GM23338 (cell line): ENCODE data around the gene IGF1R. TPM values are rescaled to one million over a fixed set of nuclear protein-coding genes. Genes with fewer than 3 reads are reported as not detected.

ENCODE experiments used
- ATAC-seq: fragments of 200-7000 bp; cut with Tn5 transposase; 3 replicates; pipeline ENCODE4 v1.9.1; 2020
- DNase-seq: peaks from one replicate; pipeline ENCODE4 v3.0.0-alpha.2; 2015; ENCODE audit warnings: low spot score
- H2AFZ ChIP-seq: fragments of 200-600 bp; sonication (generic); 2 replicates; pipeline ENCODE4 v1.8.0; 2016; ENCODE audit warnings: antibody characterized with exemption, mild to moderate bottlenecking, moderate library complexity
- H3F3A ChIP-seq: fragments of 200-600 bp; sonication (generic); replicated peaks from 2 replicates; pipeline ENCODE4 v1.8.0; 2017; ENCODE audit warnings: antibody characterized with exemption, mixed run types, low read depth
- H3K27ac ChIP-seq: fragments of 200-600 bp; sonication (generic); 2 replicates; pipeline ENCODE4 v1.6.1; 2016; ENCODE audit warnings: low read depth
- H3K27me3 ChIP-seq: fragments of 200-600 bp; sonication (generic); 2 replicates; pipeline ENCODE4 v1.8.0; 2016; ENCODE audit warnings: mild to moderate bottlenecking, mixed run types, moderate library complexity; ENCODE audit not compliant: insufficient read depth
- H3K36me3 ChIP-seq: fragments of 200-600 bp; sonication (generic); 2 replicates; pipeline ENCODE4 v1.8.0; 2016; ENCODE audit warnings: mild to moderate bottlenecking; ENCODE audit not compliant: insufficient read depth
- H3K4me1 ChIP-seq: fragments of 200-600 bp; sonication (generic); 2 replicates; pipeline ENCODE4 v1.8.0; 2016; ENCODE audit warnings: mild to moderate bottlenecking, moderate library complexity; ENCODE audit not compliant: insufficient read depth
- H3K4me2 ChIP-seq: fragments of 200-600 bp; sonication (generic); 2 replicates; pipeline ENCODE4 v1.7.1; 2017; ENCODE audit warnings: mixed run types
- H3K4me3 ChIP-seq: fragments of 200-600 bp; sonication (generic); 2 replicates; pipeline ENCODE4 v1.6.1; 2016; ENCODE audit warnings: mixed run types
- H3K79me2 ChIP-seq: fragments of 200-600 bp; sonication (generic); replicated peaks from 2 replicates; pipeline ENCODE4 v1.8.0; 2017; ENCODE audit warnings: mild to moderate bottlenecking; ENCODE audit not compliant: insufficient read depth
- H3K9me2 ChIP-seq: fragments of 200-600 bp; sonication (generic); 2 replicates; pipeline ENCODE4 v1.8.0; 2017; ENCODE audit not compliant: insufficient read depth
- H4K20me1 ChIP-seq: fragments of 200-600 bp; sonication (generic); replicated peaks from 2 replicates; pipeline ENCODE4 v1.8.0; 2017; ENCODE audit warnings: mild to moderate bottlenecking; ENCODE audit not compliant: insufficient read depth
- H3K27ac Mint-ChIP-seq: 2 replicates; pipeline ENCODE4 v1.8.0; 2020; ENCODE audit warnings: inconsistent platforms, mild to moderate bottlenecking, moderate library complexity, mixed read lengths
- H3K27me3 Mint-ChIP-seq: 3 replicates; pipeline ENCODE4 v1.8.0; 2022; ENCODE audit warnings: low read depth, mild to moderate bottlenecking, moderate library complexity, mixed read lengths, inconsistent platforms; ENCODE audit not compliant: insufficient read depth, poor library complexity
- H3K36me3 Mint-ChIP-seq: 3 replicates; pipeline ENCODE4 v1.8.0; 2021; ENCODE audit warnings: low read depth, mild to moderate bottlenecking, inconsistent platforms, moderate library complexity, mixed read lengths
- H3K4me1 Mint-ChIP-seq: 3 replicates; pipeline ENCODE4 v1.8.0; 2020; ENCODE audit warnings: mild to moderate bottlenecking, inconsistent platforms, mixed read lengths
- H3K4me3 Mint-ChIP-seq: 3 replicates; pipeline ENCODE4 v1.8.0; 2021; ENCODE audit warnings: moderate library complexity, mild to moderate bottlenecking, inconsistent platforms, mixed read lengths
- H3K9me3 Mint-ChIP-seq: 3 replicates; pipeline ENCODE4 v1.8.0; 2020; ENCODE audit warnings: moderate library complexity, mild to moderate bottlenecking, inconsistent platforms, mixed read lengths
- CREB1 ChIP-seq: fragments of 250-450 bp; sonication (Bioruptor Pico); IDR thresholded peaks from 2 replicates; pipeline ENCODE4 v1.5.0; 2020; ENCODE audit warnings: low read depth, mild to moderate bottlenecking, moderate library complexity
- EZH2 ChIP-seq: fragments of 200-600 bp; sonication (generic); IDR thresholded peaks from one replicate; pipeline ENCODE4 v1.8.0; 2017; ENCODE audit warnings: antibody characterized with exemption, mild to moderate bottlenecking, low read depth; ENCODE audit not compliant: unreplicated experiment
- EZH2phosphoT487 ChIP-seq: fragments of 200-600 bp; sonication (generic); IDR thresholded peaks from one replicate; pipeline ENCODE4 v1.8.1; 2018; ENCODE audit warnings: antibody characterized with exemption; ENCODE audit not compliant: unreplicated experiment
- NANOG ChIP-seq: IDR thresholded peaks from 2 replicates; pipeline ENCODE4 v1.6.1; 2016; ENCODE audit warnings: antibody characterized with exemption, borderline replicate concordance
- POLR2AphosphoS5 ChIP-seq: IDR thresholded peaks from 2 replicates; pipeline ENCODE4 v1.6.1; 2016; ENCODE audit warnings: antibody characterized with exemption, low read depth
- STAT1 ChIP-seq: IDR thresholded peaks from one replicate; pipeline ENCODE4 v1.6.1; 2016; ENCODE audit warnings: antibody characterized with exemption; ENCODE audit not compliant: unreplicated experiment
- ZNF114 ChIP-seq: fragments of 250-450 bp; sonication (Bioruptor Pico); IDR thresholded peaks from 2 replicates; pipeline ENCODE4 v1.5.0; 2020; ENCODE audit warnings: mild to moderate bottlenecking, moderate library complexity
- ZNF331 ChIP-seq: fragments of 250-450 bp; sonication (Bioruptor Pico); IDR thresholded peaks from 2 replicates; pipeline ENCODE4 v1.5.0; 2020; ENCODE audit warnings: low read depth, mild to moderate bottlenecking, moderate library complexity
- polyA plus RNA-seq: library from polyadenylated mRNA; unstranded; fragments of >200 nt; fragmentation: Nextera tagmentation; extraction: Ambion mirVana; gene quantifications from 2 replicates; pipeline ENCODE4 v1.2.1, GENCODE V29; 2016
- total RNA-seq: library from RNA; depleted of rRNA; stranded (reverse); fragments of >200 nt; shearing (Covaris generic); gene quantifications from 2 replicates; pipeline ENCODE4 v1.2.3, GENCODE V29; 2014
- TF ChIP-seq, protein P1 (sequence below): fragments of 250-450 bp; sonication (Bioruptor Pico); IDR thresholded peaks from 2 replicates; pipeline ENCODE4 v1.5.0; 2020; ENCODE audit warnings: mild to moderate bottlenecking, moderate library complexity
- TF ChIP-seq, protein P2 (sequence below): IDR thresholded peaks from one replicate; pipeline ENCODE4 v1.6.1; 2018; ENCODE audit warnings: antibody characterized with exemption; ENCODE audit not compliant: unreplicated experiment
- TF ChIP-seq, protein P3 (sequence below): IDR thresholded peaks from 2 replicates; pipeline ENCODE4 v1.6.1; 2016; ENCODE audit warnings: antibody characterized with exemption

IGF1R gene
- total and polyA plus RNA-seq, 2 experiments from 2014 or later: 20.4 to 92.2 TPM

DNA sequence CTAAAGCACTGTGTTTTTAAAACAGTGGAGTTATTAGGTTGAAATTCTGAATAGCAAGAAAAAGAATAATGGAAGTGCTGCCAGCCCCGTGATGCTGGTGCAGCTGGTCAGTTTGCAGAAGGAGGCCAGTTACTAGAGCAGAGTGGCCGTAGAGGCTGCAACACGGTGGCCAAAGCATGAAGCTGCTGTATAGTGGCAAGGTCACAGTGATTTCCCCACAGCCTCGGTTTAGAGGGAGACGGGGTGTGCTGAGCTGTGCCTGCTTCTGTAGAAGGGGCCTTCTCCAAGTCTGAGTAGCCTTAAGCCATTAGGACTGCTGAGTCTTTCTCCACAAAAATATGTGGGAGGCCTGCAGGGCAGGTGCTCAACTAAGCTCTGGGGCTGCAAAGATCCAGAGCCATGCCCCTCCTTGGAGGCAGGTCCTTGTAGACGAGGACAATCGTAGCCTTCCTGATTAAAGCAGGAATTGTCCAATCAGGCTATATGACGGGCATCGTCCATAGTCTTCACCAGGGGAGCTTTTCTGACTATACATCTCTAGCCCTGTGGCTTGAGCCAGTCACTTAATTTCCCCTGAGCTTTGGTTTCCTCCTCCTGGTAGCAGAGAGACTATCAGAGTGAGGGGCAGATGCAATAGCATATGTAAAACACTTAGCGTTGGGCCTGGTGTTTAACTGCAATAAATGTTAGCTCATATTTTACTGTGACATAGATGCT lies 207.6 kb downstream of the IGF1R start:
- Histone ChIP-seq H3K4me2 (peak overlapping the region; percentile 37), H3K4me1 (peaks cover 79% of the 10 kb centered on the region), H2AFZ (no peak overlapping the region), H3F3A (0 out of 2 replicates have a peak, but pooled peaks cover 5% of the 10 kb centered on the region), H3K27ac (no peak overlapping the region), H3K9me2 (no peaks in the 10 kb centered on the region), H3K4me3 (no peak overlapping the region), H3K36me3 (no peaks in the 10 kb centered on the region), H3K79me2 (peaks cover 96% of the 10 kb centered on the region), H3K27me3 (no peaks in the 10 kb centered on the region), H4K20me1 (peaks cover 38% of the 10 kb centered on the region)
- ATAC-seq: no peak
- TF ChIP-seq, protein P1, sequence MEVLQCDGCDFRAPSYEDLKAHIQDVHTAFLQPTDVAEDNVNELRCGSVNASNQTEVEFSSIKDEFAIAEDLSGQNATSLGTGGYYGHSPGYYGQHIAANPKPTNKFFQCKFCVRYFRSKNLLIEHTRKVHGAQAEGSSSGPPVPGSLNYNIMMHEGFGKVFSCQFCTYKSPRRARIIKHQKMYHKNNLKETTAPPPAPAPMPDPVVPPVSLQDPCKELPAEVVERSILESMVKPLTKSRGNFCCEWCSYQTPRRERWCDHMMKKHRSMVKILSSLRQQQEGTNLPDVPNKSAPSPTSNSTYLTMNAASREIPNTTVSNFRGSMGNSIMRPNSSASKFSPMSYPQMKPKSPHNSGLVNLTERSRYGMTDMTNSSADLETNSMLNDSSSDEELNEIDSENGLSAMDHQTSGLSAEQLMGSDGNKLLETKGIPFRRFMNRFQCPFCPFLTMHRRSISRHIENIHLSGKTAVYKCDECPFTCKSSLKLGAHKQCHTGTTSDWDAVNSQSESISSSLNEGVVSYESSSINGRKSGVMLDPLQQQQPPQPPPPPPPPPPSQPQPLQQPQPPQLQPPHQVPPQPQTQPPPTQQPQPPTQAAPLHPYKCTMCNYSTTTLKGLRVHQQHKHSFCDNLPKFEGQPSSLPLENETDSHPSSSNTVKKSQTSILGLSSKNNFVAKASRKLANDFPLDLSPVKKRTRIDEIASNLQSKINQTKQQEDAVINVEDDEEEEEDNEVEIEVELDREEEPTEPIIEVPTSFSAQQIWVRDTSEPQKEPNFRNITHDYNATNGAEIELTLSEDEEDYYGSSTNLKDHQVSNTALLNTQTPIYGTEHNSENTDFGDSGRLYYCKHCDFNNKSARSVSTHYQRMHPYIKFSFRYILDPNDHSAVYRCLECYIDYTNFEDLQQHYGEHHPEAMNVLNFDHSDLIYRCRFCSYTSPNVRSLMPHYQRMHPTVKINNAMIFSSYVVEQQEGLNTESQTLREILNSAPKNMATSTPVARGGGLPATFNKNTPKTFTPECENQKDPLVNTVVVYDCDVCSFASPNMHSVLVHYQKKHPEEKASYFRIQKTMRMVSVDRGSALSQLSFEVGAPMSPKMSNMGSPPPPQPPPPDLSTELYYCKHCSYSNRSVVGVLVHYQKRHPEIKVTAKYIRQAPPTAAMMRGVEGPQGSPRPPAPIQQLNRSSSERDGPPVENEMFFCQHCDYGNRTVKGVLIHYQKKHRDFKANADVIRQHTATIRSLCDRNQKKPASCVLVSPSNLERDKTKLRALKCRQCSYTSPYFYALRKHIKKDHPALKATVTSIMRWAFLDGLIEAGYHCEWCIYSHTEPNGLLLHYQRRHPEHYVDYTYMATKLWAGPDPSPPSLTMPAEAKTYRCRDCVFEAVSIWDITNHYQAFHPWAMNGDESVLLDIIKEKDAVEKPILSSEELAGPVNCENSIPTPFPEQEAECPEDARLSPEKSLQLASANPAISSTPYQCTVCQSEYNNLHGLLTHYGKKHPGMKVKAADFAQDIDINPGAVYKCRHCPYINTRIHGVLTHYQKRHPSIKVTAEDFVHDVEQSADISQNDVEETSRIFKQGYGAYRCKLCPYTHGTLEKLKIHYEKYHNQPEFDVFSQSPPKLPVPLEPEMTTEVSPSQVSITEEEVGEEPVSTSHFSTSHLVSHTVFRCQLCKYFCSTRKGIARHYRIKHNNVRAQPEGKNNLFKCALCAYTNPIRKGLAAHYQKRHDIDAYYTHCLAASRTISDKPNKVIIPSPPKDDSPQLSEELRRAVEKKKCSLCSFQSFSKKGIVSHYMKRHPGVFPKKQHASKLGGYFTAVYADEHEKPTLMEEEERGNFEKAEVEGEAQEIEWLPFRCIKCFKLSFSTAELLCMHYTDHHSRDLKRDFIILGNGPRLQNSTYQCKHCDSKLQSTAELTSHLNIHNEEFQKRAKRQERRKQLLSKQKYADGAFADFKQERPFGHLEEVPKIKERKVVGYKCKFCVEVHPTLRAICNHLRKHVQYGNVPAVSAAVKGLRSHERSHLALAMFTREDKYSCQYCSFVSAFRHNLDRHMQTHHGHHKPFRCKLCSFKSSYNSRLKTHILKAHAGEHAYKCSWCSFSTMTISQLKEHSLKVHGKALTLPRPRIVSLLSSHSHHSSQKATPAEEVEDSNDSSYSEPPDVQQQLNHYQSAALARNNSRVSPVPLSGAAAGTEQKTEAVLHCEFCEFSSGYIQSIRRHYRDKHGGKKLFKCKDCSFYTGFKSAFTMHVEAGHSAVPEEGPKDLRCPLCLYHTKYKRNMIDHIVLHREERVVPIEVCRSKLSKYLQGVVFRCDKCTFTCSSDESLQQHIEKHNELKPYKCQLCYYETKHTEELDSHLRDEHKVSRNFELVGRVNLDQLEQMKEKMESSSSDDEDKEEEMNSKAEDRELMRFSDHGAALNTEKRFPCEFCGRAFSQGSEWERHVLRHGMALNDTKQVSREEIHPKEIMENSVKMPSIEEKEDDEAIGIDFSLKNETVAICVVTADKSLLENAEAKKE: no peak
- TF ChIP-seq ZNF114 (CRISPR knock-in tag): no peak
- TF ChIP-seq NANOG: no peak
- TF ChIP-seq EZH2: no peak
- no peak for TF ChIP-seq POLR2AphosphoS5
- no peak for TF ChIP-seq STAT1
- no peak for TF ChIP-seq EZH2phosphoT487
- TF ChIP-seq, protein P2, sequence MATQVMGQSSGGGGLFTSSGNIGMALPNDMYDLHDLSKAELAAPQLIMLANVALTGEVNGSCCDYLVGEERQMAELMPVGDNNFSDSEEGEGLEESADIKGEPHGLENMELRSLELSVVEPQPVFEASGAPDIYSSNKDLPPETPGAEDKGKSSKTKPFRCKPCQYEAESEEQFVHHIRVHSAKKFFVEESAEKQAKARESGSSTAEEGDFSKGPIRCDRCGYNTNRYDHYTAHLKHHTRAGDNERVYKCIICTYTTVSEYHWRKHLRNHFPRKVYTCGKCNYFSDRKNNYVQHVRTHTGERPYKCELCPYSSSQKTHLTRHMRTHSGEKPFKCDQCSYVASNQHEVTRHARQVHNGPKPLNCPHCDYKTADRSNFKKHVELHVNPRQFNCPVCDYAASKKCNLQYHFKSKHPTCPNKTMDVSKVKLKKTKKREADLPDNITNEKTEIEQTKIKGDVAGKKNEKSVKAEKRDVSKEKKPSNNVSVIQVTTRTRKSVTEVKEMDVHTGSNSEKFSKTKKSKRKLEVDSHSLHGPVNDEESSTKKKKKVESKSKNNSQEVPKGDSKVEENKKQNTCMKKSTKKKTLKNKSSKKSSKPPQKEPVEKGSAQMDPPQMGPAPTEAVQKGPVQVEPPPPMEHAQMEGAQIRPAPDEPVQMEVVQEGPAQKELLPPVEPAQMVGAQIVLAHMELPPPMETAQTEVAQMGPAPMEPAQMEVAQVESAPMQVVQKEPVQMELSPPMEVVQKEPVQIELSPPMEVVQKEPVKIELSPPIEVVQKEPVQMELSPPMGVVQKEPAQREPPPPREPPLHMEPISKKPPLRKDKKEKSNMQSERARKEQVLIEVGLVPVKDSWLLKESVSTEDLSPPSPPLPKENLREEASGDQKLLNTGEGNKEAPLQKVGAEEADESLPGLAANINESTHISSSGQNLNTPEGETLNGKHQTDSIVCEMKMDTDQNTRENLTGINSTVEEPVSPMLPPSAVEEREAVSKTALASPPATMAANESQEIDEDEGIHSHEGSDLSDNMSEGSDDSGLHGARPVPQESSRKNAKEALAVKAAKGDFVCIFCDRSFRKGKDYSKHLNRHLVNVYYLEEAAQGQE: no peak
- TF ChIP-seq, protein P3, sequence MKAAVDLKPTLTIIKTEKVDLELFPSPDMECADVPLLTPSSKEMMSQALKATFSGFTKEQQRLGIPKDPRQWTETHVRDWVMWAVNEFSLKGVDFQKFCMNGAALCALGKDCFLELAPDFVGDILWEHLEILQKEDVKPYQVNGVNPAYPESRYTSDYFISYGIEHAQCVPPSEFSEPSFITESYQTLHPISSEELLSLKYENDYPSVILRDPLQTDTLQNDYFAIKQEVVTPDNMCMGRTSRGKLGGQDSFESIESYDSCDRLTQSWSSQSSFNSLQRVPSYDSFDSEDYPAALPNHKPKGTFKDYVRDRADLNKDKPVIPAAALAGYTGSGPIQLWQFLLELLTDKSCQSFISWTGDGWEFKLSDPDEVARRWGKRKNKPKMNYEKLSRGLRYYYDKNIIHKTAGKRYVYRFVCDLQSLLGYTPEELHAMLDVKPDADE: no peak
- no peak for TF ChIP-seq CREB1 (CRISPR knock-in tag)
- TF ChIP-seq ZNF331 (CRISPR knock-in tag): no peak
- H3K4me1 Mint-ChIP-seq: peaks cover 85% of the 10 kb centered on the region
- no peaks in the 10 kb centered on the region for H3K36me3 Mint-ChIP-seq
- no peak overlapping the region for H3K4me3 Mint-ChIP-seq
- no peak overlapping the region for H3K27ac Mint-ChIP-seq
- no peak for DNase-seq
- no peaks in the 10 kb centered on the region for H3K9me3 Mint-ChIP-seq
- H3K27me3 Mint-ChIP-seq: peaks cover 13% of the 10 kb centered on the region
